ENCODE results near the gene FBRSL1. TPM values are rescaled to one million over a fixed set of nuclear protein-coding genes. Genes with fewer than 3 reads are reported as not detected.

Gene FBRSL1
- total RNA-seq, 4 donors from 2014 or later: 5.9 to 16.0 (median 9.4) TPM

DNA sequence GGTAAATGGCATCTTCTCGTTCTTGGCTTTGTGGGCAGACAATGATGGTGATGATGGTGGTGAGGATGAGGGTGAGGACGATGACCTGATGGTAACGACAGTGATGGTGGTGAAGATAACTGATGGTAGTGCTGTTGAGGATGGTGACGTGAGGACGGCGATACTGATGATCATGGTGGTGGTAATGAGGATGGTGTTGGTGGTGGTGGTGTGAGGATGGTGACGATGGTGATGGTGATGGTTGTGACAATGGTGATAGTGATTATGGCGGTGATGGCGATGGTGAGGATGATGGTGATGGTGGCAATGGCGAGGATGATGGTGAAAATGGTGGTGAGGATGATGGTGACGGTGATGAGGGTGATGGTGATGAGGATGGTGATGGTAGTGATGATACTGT, 54.5 kb downstream of the FBRSL1 start:
- TF ChIP-seq, protein P1, sequence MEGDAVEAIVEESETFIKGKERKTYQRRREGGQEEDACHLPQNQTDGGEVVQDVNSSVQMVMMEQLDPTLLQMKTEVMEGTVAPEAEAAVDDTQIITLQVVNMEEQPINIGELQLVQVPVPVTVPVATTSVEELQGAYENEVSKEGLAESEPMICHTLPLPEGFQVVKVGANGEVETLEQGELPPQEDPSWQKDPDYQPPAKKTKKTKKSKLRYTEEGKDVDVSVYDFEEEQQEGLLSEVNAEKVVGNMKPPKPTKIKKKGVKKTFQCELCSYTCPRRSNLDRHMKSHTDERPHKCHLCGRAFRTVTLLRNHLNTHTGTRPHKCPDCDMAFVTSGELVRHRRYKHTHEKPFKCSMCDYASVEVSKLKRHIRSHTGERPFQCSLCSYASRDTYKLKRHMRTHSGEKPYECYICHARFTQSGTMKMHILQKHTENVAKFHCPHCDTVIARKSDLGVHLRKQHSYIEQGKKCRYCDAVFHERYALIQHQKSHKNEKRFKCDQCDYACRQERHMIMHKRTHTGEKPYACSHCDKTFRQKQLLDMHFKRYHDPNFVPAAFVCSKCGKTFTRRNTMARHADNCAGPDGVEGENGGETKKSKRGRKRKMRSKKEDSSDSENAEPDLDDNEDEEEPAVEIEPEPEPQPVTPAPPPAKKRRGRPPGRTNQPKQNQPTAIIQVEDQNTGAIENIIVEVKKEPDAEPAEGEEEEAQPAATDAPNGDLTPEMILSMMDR (IDR thresholded peaks at IDR 0.05): no peak
- no peak for ATAC-seq (ENCODE audit: low FRiP score)
- DNase-seq (ENCODE audit: low spot score): no peak

DNA sequence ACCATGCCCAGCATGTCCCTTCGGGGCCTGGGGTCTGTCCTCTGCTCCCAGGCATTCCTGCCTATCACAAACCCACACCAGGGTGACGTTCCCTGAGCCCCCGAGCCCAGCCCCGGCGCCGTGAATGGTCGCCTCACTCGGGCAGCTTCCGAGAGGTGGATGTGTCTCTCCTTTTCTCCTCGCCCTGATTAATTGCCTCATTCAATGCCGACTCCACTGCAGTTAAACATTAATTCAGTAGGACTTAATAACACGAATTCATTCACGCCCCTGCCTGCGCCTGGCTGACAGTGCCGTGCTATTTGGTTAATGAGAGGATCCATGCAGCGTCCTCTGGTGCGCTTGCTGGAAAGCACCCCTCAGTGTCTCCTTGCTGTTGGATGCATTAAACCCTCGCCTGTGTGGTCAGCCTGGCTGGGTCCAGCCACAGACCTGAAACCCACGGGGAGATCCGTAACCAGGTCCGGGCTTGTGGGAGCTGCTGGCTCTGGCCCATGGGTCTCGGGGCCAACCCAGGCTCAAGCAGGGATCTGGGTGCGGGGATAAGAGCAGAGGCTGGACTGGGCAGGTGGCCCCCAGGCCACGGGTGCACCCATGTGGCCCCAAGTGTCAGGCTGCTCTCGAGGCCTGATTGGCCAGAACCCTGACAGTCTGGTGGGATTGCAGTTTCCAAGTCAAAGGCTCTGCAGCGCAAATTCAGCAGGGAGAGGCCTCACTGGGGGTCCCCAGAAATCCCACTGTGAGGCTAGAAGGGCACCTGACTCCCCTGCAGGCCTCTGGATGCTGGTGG, 55.4 kb downstream of the FBRSL1 start:
- ATAC-seq (ENCODE audit: low FRiP score) (no peak), DNase-seq (ENCODE audit: low spot score) (no peak)
- TF ChIP-seq, protein P1 (IDR thresholded peaks at IDR 0.05): no peak

DNA sequence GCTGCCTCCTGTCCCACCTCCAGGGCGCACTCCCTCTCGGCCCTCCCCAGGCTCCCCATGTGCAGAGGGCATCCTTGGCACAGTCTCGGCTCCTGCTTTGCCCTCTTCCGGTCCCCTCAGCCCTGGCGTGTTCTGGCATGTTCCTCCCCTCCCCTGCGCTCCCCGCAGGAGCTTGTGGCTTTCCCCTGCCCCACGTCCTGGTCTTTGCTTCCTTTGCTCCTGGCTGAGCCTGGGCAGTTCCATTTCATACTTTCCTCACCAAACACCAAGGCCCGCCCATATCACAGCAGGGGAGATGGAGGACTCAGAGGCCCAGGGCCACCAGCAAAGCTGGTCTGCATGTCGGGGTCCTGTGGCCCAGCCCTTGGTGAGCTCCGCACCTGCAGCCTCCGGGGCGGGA, 56.0 kb downstream of the FBRSL1 start:
- ATAC-seq (ENCODE audit: low FRiP score) (no peak), DNase-seq (ENCODE audit: low spot score) (no peak)
- TF ChIP-seq, protein P1 (IDR thresholded peaks at IDR 0.05): no peak

- ATAC-seq (ENCODE audit: low FRiP score): no peak
- TF ChIP-seq, protein P1 (IDR thresholded peaks at IDR 0.05): no peak
- no peak for DNase-seq (ENCODE audit: low spot score)
These were observed 56.7 kb downstream of the FBRSL1 start for GRCh38 chr12:132546647-132547046.

DNA sequence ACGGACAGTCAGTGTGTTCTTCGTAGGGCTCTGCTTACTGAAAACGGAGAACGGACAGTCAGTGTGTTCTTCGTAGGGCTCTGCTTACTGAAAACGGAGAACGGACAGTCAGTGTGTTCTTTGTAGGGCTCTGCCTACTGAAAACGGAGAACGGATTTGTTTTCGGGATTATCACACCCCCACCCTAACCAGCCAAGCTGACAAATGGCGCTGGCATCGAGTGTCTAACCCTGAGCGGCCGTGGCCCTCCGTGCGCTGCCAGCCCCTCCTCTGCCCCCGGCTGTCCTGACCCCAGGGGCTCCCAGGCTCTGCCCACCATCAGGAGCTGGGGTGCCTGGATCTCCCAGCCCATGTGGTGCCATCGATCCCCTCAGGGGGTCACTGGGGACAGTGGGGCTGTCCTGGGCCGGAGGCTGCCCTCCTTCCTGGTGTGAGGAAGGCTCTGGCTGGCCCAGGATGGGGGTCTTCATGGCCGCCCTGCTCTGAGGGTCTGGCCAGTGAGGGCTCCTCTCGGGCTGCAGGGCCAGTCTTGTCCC, 57.3 kb downstream of the FBRSL1 start:
- no peak for ATAC-seq (ENCODE audit: low FRiP score)
- DNase-seq (ENCODE audit: low spot score): no peak
- TF ChIP-seq, protein P1 (IDR thresholded peaks at IDR 0.05): no peak

DNA sequence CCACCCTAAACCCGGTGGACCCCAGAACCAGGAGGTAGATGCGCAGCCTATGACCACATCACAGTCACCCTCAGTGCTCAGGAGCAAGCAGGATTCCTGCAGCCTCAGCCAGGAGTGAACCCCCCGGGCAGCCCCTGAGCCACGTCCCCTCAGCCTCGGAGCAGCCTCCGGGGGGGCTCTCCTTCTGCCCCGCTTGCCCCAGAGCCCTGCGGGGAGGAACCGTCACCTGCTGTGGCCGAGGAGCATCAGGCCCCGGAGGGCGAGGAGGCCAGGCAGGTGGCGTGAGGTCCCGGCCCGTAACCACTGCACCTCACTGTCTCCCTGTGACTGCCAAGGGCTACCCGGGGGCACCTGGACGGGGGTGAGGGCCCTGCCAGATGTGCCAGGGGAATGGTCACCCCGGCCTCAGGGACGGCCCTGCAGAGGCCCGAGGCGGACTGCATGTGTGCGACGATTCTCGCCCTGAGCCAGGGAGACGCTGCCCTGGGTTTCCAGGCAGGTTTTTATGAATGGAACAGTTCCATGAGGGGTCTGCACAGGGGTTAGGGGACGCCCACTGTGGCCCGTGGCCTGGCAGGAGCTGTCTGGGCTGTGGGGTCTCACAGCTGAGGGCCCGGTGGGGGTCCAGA, 58.6 kb downstream of the FBRSL1 start:
- TF ChIP-seq, protein P1 (IDR thresholded peaks at IDR 0.05): no peak
- ATAC-seq (ENCODE audit: low FRiP score): no peak
- no peak for DNase-seq (ENCODE audit: low spot score)
